GM18499 (cell line): ENCODE results near the gene ARHGAP42.

ENCODE experiments used
- ATAC-seq: cut with Tn5 transposase; IDR thresholded peaks from one replicate; pipeline ENCODE4 v1.9.1; 2021; ENCODE audit warnings: moderate number of reproducible peaks; ENCODE audit not compliant: insufficient read depth, unreplicated experiment

ARHGAP42 gene

DNA sequence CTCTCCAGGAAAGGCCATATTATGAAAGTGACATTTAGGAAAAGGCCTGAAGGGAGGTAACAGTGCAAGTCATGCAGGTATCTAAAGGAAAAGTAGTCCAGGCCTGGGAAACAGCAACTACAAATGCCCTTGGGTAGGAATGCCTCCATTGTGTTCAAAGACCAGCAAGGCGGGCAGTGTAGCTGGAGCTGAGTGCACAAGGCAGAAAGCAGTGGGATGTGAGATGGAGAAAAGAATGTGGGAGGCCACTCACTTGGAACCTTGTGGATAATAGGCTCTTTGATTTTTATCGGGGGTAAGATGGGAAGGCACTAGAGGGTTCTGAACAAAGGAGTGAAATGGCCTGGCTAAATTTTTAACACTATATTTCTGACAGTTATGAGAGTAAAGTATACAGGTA lies 253.9 kb downstream of the ARHGAP42 start:
- no peak for ATAC-seq

DNA sequence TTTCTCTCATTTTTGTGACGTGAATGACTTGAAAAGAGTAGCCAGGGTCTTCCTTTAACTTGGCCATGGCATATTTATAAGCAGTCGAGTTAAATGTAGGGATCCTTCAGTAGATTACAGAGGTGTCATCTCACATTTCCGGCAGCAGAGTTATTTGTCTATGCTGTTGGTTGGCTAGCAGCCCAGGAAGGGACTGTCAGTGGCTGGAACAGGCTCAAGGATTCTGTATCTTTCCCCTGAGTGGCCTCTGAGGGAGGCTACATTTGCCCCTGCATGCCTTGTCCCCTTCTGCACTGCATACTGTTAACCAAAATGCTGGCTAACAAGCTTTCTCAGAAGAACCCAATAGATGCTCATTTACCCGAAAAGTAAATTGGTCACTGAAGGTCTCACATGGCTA lies 254.9 kb downstream of the ARHGAP42 start:
- ATAC-seq: no peak

DNA sequence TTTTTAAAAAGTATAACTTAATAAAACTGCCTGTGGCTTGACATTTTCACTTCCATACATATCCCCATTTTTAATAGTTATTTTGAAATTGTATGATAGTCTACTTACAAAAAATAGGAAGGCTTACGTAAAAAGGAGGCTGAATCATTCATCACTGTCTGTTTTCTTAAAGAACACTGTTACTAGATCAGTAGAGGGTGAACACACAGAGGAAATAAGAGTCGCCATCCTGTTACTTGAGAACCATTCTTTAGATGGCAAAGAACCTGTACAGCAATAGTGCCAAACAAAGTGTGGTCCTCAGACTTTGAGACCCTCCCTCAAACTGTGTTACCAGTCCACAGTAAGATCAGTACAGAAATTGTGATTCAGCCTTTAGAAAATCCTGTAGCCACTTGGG lies 261.8 kb downstream of the ARHGAP42 start:
- no peak for ATAC-seq

DNA sequence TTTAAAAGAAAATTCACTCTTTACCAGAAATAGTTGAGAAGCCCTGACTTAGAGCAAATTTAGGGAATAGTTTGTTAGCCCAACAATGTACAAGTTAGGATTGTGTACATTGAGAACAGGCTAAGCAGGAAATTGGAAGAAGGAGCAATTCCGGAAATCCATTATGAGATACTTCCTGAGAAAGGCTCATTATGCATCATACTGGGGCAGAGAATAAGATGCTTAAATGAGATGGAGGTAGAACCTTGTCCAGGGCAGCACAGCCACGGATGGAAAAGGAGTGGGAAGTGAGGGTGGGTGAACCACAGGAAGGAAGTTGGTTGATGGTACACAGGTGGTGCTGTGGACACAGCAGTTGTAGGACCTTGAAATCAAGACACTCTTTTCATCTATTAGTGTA lies 262.4 kb downstream of the ARHGAP42 start:
- no peak for ATAC-seq

DNA sequence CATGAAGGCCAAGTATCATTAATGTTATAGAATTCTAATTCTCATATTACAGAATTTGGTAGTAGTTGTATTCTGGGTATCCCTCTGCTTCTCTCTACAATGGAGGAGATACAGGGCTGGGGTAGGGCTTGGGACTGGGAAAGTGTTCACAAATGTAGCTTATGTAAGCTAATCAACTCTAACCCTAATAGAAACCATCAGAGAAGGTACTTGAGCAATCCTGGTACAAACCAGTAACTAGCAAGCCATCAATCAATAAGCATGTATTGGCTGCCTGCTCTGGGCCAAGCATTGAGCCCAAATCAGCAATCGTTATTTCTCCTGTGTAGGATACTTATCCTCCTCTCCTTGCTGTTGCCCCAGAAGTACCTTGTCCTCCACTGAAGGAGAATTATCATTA lies 268.2 kb downstream of the ARHGAP42 start:
- ATAC-seq: no peak

DNA sequence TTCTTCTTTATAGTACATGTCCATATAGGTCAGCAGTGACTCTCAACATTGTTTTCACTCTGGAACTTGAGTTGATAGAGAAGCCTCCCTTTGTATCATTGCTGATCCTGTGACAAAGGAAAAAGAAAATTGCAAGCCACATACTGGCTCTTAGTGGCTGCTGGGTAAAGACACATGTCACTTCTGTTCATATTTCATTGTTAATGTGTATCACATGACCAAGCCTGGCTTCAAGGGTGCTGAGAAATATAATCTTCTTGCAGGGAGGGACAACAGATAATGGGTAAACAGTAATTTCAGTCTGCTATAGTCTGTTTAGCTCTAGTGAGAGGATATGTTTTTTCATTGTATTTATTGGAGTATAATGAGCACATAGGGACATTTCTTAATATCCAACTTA lies 269.3 kb downstream of the ARHGAP42 start:
- ATAC-seq: no peak

DNA sequence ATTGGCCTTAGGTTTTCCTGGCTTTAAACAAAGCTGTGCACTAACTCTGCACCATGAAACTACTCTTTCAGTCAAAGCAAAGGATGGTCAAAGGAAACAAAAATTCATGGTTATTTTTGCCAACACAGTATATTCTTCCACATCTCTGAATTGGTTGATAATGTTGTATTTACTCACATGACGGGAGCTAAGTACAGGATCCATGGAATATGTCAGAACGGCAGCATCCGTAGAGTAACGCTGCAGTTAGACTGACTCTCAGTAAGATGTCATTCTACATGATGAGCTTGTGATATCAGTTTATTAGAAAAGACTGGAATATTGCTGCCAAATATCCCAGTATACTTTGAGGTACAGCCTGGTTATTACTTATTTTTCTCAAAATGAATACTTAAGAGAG lies 270.4 kb downstream of the ARHGAP42 start:
- ATAC-seq: no peak

DNA sequence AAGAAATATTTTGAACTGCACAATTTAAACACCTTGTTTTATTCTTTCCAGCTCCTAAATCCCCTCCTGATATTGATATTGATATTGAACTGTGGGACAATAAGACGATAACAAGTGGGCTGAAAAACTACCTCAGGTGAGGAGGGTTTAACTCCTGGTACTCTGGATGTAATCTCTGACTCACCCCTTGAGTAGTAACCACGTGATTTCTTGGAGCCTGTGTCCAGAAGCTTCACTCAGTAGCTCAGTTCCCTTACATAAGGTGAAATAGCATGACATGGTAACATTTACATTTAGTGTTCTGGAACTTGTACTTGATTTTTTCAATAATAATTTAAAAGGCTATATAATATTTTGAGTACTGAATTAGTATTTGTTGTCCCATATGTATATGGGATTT lies 274.5 kb downstream of the ARHGAP42 start:
- no peak for ATAC-seq

DNA sequence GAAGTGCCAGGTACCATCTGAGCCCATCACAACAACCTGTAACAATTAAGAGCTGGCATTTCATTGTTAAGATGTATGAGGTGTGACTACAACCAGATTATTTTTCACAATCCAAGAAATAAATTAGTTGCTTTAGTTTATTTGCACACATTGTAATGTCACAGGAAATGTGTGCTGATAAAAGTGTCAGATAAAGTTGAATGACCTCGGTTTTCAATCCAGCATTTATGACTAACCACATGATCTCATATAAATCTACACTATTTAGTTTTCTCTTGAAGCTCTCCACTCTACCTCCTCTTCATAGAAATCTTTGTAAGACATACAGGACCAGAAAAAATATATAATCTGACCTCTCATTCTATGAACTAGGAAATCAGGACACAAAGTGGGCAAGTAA lies 276.3 kb downstream of the ARHGAP42 start:
- no peak for ATAC-seq

DNA sequence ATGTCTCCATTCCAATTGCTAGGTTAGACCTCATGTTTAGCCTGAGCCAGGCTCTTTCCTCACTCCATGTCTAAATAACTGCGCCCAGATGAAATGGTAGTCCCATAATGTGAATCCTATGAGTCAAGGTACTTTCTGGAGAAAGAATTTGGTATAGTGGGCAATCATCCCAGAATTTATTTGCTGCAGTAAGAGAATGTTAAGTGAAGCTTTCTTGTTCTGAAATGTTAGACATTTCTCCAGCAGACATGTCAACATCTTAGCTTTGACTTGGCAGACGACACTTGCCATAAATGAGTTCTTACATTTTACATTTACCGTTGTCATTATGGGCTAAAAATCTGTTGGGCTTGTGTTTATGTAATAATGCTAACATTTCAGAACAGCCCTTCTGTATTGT lies 277.3 kb downstream of the ARHGAP42 start:
- no peak for ATAC-seq

DNA sequence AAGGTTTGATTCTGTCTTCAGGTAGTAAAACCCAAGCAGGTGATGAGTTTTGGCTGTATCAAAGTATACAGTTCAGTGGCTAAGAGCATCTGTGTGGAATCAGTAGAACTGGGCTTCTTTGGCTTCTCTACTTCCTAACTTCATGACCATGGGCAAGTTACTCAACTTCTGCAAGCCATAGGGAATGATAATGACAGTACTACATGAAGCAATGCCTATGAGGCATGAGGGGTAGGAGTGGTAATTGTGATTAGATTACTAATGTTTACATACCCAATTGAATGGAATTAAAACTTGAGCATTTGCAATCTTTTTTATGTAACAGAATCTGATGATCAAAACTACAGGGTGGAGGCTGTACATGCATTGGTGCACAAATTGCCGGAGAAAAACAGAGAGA lies 278.3 kb downstream of the ARHGAP42 start:
- ATAC-seq: no peak

DNA sequence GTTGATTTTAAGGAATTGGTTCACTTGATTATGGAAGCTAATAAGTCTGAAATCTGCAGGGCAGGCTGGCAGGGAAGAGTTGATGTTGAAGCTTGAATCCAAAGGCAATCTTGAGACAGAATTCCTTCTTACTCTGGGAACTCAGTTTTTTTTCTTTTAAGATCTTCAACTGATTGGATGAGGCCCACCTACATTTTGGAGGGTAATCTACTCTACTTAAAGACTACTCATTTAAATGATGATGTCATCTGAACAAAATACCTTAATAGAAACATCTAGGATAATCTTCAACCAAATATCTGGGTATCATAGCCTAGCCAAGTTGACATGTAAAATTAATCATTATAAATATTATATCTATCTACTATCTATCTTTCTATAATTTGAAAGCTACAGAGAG lies 279.3 kb downstream of the ARHGAP42 start:
- no peak for ATAC-seq

DNA sequence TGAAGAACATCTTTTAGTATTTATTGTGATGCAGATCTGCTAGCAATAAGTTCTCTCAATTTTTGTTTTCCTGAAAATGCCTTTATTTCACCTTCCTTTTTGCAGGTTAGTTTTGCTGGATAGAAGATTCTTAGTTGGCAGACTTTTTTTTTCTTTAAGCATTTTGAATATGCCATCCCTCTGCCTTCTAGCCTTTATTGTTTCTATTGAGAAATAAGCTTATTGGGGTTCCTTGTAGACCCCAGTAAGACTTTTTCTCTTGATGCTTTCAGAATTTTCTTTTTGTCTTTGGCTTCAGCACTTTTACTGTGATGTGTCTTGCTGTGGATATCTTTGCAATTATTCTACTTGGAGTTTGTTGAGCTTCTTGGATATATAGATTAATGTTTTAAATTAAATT lies 281.9 kb downstream of the ARHGAP42 start:
- ATAC-seq: no peak

DNA sequence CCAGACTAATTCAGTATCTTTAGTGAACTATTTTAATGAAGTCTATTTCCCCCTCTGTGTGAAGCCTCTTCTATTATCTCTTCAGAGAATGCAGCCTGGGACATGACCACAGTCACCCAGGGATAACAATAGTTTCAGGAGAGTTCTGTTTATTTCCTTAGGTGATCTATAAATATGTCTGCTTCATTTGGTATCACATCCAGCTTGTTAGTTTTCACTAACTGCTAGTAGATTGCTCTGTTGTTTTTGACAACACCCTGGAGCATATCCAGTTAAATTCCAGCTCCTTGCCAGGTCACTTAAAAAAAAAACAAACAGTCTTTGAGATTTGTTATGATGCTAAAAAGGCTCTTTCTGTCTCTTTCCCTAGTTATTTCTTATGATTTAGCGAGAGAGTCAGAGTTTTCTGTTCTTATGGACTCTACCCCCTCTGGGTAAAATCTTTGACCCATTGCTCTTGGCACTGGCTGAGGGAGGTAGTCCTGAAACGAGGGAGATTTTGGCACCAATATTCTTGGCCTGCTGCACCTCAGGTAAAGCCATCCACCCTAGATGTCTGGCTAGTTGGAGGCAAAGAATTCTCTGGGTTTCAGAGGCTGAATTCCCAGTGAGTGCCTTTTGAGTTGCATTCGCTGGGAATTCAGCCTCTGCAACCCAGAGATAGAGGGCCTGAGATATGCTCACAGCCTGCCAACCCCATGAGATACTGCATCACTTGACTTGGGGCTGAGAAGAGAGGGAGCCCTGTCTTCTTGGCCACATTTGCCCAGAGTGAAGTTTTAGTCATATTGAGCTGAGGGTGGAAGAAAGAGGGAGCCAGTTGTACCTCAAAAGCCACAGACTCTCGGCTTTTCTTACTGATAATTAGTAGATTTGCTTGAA lies 283.4 kb downstream of the ARHGAP42 start:
- no peak for ATAC-seq

DNA sequence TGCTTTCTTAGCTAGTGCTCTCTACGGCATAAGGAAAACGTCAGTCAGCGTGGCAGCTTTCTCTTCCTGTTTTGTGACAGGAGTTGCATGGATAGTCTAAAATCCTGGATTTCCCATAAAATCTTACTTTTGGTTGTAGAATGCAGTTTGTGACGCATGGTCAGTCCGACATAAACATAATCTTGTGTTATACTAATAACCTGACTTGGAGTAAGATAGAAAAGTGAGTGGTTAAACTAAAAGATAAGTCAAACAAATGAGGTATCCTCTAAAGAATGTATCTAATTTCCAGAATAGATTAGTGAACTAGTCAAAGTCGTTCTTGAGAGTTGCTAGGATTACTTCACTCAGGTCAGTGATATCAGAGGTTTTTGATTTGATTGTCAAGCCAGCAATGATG lies 285.0 kb downstream of the ARHGAP42 start:
- no peak for ATAC-seq

DNA sequence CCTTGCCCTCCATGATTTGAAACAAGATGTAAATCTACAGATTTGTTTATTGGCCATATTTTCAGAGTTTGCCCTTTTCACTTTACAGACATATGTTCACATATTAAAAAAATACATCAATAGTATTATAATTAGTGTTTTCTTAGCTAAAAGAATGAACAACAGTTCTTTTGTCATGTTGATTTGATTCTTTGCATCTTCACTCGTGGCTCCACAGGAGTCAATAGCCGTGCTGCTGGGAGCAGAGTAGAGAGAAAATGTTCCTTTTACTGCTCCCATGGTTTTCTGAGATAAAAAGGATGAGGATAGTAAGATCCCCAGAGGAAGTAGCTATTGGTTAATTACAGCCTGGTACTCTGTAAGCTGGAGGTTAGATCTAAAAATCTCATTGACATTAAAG lies 291.4 kb downstream of the ARHGAP42 start:
- no peak for ATAC-seq

DNA sequence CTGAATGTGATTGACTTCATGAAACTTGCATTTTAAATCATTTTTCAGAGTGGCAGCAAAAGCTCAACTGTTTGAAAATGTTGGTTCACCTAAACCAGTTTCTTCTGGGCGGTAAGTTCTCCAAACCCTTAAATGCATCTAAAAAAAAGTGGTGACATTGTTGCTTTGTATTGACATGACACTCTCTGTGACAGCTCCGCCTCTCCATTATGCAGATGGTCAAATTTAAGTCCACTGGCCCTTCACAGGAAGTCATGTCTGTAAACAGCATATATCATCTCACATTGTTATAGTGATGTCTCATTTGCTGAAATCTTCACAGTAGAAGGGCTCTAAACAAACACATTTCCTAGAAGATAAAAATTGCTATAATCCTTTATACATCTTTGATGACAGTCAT lies 291.9 kb downstream of the ARHGAP42 start:
- ATAC-seq: no peak

DNA sequence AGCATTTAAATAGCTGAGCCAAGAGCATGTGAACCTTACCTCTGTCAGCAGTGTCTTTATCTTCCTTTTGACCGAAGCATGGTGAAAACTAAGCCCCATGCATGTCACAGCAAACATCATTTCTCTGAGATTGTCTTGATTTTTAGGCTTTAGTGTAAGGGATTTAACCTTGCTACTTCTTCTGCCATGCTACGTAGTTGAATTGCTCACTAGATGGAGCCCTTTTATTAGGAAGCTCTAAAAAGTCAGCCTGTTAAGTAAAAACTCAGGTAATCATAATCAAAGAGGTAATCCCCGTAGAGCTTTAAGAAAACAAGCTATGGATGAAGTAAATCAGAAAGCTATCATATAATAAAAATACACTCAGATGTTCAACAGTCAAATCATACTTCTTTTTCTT lies 293.1 kb downstream of the ARHGAP42 start:
- no peak for ATAC-seq

DNA sequence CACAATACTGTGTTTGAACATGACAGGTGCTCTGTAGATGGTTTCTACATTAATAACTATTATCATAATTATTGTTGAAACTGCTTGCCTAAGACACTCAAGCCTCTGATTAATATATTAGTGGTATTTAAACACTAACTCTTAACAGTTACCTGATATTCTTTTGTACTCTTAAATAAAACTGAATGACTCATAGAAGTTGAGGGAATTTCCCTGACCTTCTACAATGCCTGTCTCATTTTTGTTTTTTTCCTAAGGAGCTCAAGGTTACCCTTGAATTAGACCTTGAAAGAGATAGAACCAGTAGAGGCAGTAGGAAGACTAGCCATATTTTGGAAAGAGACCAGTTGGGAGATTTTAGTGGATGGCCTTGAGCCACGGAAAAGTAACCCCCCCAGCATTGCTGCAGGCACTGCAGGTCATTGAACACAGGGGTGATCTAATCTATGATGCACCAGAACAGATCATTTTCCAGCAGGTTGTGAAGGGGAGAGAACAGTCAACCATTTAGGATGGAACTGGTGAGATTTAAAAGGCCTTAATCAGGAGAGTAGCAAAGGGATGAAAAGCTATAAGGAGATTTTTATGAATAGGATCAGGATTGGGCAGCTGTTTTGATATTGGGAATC lies 294.2 kb downstream of the ARHGAP42 start:
- ATAC-seq: no peak

DNA sequence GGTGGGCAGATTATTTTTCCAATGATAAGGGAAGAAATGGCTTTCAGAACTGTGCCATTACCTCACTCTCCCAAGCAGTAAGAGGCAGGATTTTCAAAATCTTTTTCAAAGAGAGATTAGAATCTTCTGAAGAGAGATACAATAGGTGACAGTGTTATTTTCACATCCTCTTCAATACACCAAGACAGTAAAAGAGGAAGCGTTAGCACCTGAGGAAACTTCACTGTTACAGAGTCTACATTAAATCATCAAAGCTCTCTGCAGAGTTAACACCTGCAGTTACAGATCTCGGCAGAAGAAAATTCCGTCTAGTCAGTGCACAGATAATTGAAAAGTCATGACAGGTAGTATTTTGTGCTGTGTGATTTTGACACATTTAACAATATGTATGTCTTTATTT lies 297.6 kb downstream of the ARHGAP42 start:
- peak; percentile 90 for ATAC-seq

DNA sequence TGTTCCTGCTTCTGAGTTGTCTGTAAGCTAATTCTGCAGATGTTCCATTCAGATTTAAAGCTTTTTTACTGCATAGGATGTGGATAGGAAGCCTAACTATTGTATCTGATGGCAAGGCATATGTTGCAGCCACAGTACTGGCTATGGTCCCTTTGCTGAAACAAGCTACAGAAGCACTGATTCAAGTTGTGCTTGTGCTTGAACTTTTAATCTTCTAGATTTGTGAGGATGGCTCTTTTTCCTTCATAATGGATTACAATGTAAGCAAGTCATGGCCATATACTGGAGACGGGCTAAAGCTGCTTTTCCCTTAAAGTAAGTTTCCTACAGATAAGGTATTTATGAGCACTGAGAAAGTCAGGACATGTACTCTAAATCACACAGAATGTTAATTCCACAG lies 303.8 kb downstream of the ARHGAP42 start:
- no peak for ATAC-seq

DNA sequence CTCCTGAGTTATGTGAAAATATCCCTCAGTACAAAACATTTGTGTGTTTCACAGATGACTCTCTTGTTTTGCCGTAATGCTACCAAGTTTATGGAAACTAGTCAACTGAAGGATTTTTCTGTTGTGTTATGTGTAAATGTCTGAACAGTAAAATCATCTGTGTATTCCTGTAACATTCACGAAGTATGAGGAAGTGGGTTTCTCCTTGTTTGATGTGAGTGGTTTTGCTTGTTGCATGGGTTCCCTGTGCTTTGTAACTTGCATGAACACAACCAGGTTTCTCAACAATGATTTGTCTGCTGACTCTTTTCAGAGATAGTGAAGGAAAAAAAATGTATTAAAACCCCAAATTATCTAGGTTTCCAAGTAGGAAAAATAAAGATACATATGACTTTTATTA lies 304.5 kb downstream of the ARHGAP42 start:
- no peak for ATAC-seq
